ENCODE measurements around the gene BARHL1. TPM values are rescaled to one million over a fixed set of nuclear protein-coding genes. Genes with fewer than 3 reads are reported as not detected.
A peak's percentile ranks its signal among the peaks of the same experiment; 100 is the strongest.

Gene BARHL1
- total RNA-seq (not detected in 2 replicates), polyA plus RNA-seq (not detected in 2 replicates), polyA minus RNA-seq (ENCODE audit: low replicate concordance) (not detected in 2 replicates)
- not detected in 2 replicates for polyA plus RNA-seq (2012)

GRCh38 chr9:132582276-132582785, at the start of gene BARHL1:
TSS of gene BARHL1 (plus strand) at chr9:132582606. CDS start at chr9:132582798, 192 bp downstream.
- H2AFZ ChIP-seq (ENCODE audit: low read length), result no peak within 1 kb of the TSS
- H3K4me2 ChIP-seq (ENCODE audit: extremely low read depth, insufficient read depth, low read length), result peak within 1 kb of the TSS; percentile 80
- H3K27me3 ChIP-seq (ENCODE audit: control insufficient read depth, insufficient read depth, low read length), result peaks cover 84% of the 10 kb centered on the region
- H4K20me1 ChIP-seq (ENCODE audit: control insufficient read depth, extremely low read depth, insufficient read depth, low read length), result no peaks in the 10 kb centered on the region
- no peak within 1 kb of the TSS for H3K27ac ChIP-seq (ENCODE audit: insufficient read depth, low read length)
- no peaks in the 10 kb centered on the region for H3K36me3 ChIP-seq (ENCODE audit: control insufficient read depth, insufficient read depth, low read length)
- peaks cover 2% of the 10 kb centered on the region for H3K4me1 ChIP-seq (ENCODE audit: control insufficient read depth, extremely low read depth, insufficient read depth, low read length)
- no peaks in the 10 kb centered on the region for H3K9me3 ChIP-seq (ENCODE audit: control insufficient read depth, insufficient read depth, low read depth, low read length)
- peak within 1 kb of the TSS; percentile 41 to 53 (median 44) for H3K4me3 ChIP-seq (replicated peaks in 1 of 4; ENCODE audit: control extremely low read depth in 1 of 4, insufficient read depth in 1 of 4, low read depth in 3 of 4, low read length in 4 of 4)
- no peak within 1 kb of the TSS for H3K9ac ChIP-seq (ENCODE audit: insufficient read depth, low read length)
- TF ChIP-seq EZH2 (IDR thresholded peaks at IDR 0.05; ENCODE audit: low read length, missing control alignments) (no peak), CTCF (conservative IDR thresholded peaks at IDR 0.05 in 1 of 2, IDR thresholded peaks at IDR 0.05 in 1 of 2; ENCODE audit: low read depth in 1 of 2, low read length in 2 of 2) (no peak)
- no peak for DNase-seq (ENCODE audit: low read depth in 2 of 2)
- H3K79me2 ChIP-seq (ENCODE audit: control insufficient read depth, insufficient read depth, low read length), result no peaks in the 10 kb centered on the region

GRCh38 chr9:132534832-132535231, 47.6 kb upstream of the BARHL1 start:
- Histone ChIP-seq H3K4me1 (ENCODE audit: control insufficient read depth, extremely low read depth, insufficient read depth, low read length) (no peaks in the 10 kb centered on the region), H3K9me3 (ENCODE audit: control insufficient read depth, insufficient read depth, low read depth, low read length) (no peaks in the 10 kb centered on the region), H3K4me3 (replicated peaks in 1 of 4; ENCODE audit: control extremely low read depth in 1 of 4, insufficient read depth in 1 of 4, low read depth in 3 of 4, low read length in 4 of 4) (no peak overlapping the region), H3K4me2 (ENCODE audit: extremely low read depth, insufficient read depth, low read length) (no peak overlapping the region), H3K27me3 (ENCODE audit: control insufficient read depth, insufficient read depth, low read length) (no peaks in the 10 kb centered on the region), H3K27ac (ENCODE audit: insufficient read depth, low read length) (no peak overlapping the region), H4K20me1 (ENCODE audit: control insufficient read depth, extremely low read depth, insufficient read depth, low read length) (no peaks in the 10 kb centered on the region), H3K36me3 (ENCODE audit: control insufficient read depth, insufficient read depth, low read length) (no peaks in the 10 kb centered on the region), H3K79me2 (ENCODE audit: control insufficient read depth, insufficient read depth, low read length) (no peaks in the 10 kb centered on the region), H3K9ac (ENCODE audit: insufficient read depth, low read length) (no peak overlapping the region), H2AFZ (ENCODE audit: low read length) (no peak overlapping the region)
- DNase-seq (ENCODE audit: low read depth in 2 of 2), result no peak
- no peak for TF ChIP-seq EZH2 (IDR thresholded peaks at IDR 0.05; ENCODE audit: low read length, missing control alignments)
- no peak for TF ChIP-seq CTCF (conservative IDR thresholded peaks at IDR 0.05 in 1 of 2, IDR thresholded peaks at IDR 0.05 in 1 of 2; ENCODE audit: low read depth in 1 of 2, low read length in 2 of 2)

GRCh38 chr9:132536124-132536523, 46.3 kb upstream of the BARHL1 start:
- no peaks in the 10 kb centered on the region for H3K36me3 ChIP-seq (ENCODE audit: control insufficient read depth, insufficient read depth, low read length)
- H3K27me3 ChIP-seq (ENCODE audit: control insufficient read depth, insufficient read depth, low read length), result no peaks in the 10 kb centered on the region
- no peak for DNase-seq (ENCODE audit: low read depth in 2 of 2)
- H3K4me1 ChIP-seq (ENCODE audit: control insufficient read depth, extremely low read depth, insufficient read depth, low read length), result no peaks in the 10 kb centered on the region
- no peak overlapping the region for H3K4me3 ChIP-seq (replicated peaks in 1 of 4; ENCODE audit: control extremely low read depth in 1 of 4, insufficient read depth in 1 of 4, low read depth in 3 of 4, low read length in 4 of 4)
- H3K9me3 ChIP-seq (ENCODE audit: control insufficient read depth, insufficient read depth, low read depth, low read length), result no peaks in the 10 kb centered on the region
- no peak overlapping the region for H3K9ac ChIP-seq (ENCODE audit: insufficient read depth, low read length)
- no peaks in the 10 kb centered on the region for H3K79me2 ChIP-seq (ENCODE audit: control insufficient read depth, insufficient read depth, low read length)
- TF ChIP-seq EZH2 (IDR thresholded peaks at IDR 0.05; ENCODE audit: low read length, missing control alignments), result no peak
- TF ChIP-seq CTCF (conservative IDR thresholded peaks at IDR 0.05 in 1 of 2, IDR thresholded peaks at IDR 0.05 in 1 of 2; ENCODE audit: low read depth in 1 of 2, low read length in 2 of 2), result no peak
- no peak overlapping the region for H2AFZ ChIP-seq (ENCODE audit: low read length)
- no peak overlapping the region for H3K4me2 ChIP-seq (ENCODE audit: extremely low read depth, insufficient read depth, low read length)
- H4K20me1 ChIP-seq (ENCODE audit: control insufficient read depth, extremely low read depth, insufficient read depth, low read length), result no peaks in the 10 kb centered on the region
- H3K27ac ChIP-seq (ENCODE audit: insufficient read depth, low read length), result no peak overlapping the region

Data from fibroblast of lung (primary cell).